DMS53 (cell line): Measurements from ENCODE around the gene HYI.
"Not testable (repeated sequence)": the region's sequence is repeated elsewhere in the genome, so short reads cannot be mapped to it uniquely, and the experiment has no call there.

Experiments used
- DNase-seq: peaks from one replicate; lab custom pipeline; 2025; lab: John Stamatoyannopoulos, UW

The HYI gene

GRCh38 chr1:43453442-43454269 is at the start of gene HYI:
HYI (minus strand) TSS chr1:43453931; CDS start chr1:43453793, 138 bp downstream.
- peak; percentile 97 for DNase-seq

- DNase-seq = not testable (repeated sequence)
These were observed 48.1 kb upstream of the HYI start for GRCh38 chr1:43501806-43502205.

GRCh38 chr1:43499898-43500297 is 46.2 kb upstream of the HYI start:
- DNase-seq = no peak

GRCh38 chr1:43495204-43495603 is 41.5 kb upstream of the HYI start:
- DNase-seq = no peak

GRCh38 chr1:43493661-43494450 is 40.1 kb upstream of the HYI start:
- DNase-seq = no peak

GRCh38 chr1:43492826-43493225 is 39.1 kb upstream of the HYI start:
- DNase-seq = no peak

GRCh38 chr1:43491061-43491460 is 37.3 kb upstream of the HYI start:
- DNase-seq = no peak

GRCh38 chr1:43488165-43488564 is 34.4 kb upstream of the HYI start:
- no peak for DNase-seq

GRCh38 chr1:43484367-43484766 is 30.6 kb upstream of the HYI start:
- no peak for DNase-seq

- no peak for DNase-seq
These were observed 28.5 kb upstream of the HYI start for GRCh38 chr1:43482215-43482614.

- DNase-seq = no peak
These were observed 27.8 kb upstream of the HYI start for GRCh38 chr1:43481491-43481890.

- DNase-seq = no peak
These were observed 25.7 kb upstream of the HYI start for GRCh38 chr1:43479414-43479813.

- no peak for DNase-seq
These were observed 24.0 kb upstream of the HYI start for GRCh38 chr1:43477716-43478115.

- DNase-seq = peak; percentile 63
These were observed 22.1 kb upstream of the HYI start for GRCh38 chr1:43475611-43476401.

- DNase-seq = no peak
These were observed 19.7 kb upstream of the HYI start for GRCh38 chr1:43473463-43473862.

- peak; percentile 53 for DNase-seq
These were observed 18.9 kb upstream of the HYI start for GRCh38 chr1:43472463-43473151.

- no peak for DNase-seq
These were observed 18.3 kb upstream of the HYI start for GRCh38 chr1:43472087-43472462.

- no peak for DNase-seq
These were observed 16.2 kb upstream of the HYI start for GRCh38 chr1:43469932-43470331.

GRCh38 chr1:43468414-43468813 is 14.7 kb upstream of the HYI start:
- DNase-seq = no peak

GRCh38 chr1:43466403-43466802 is 12.7 kb upstream of the HYI start:
- DNase-seq = peak; percentile 20

- DNase-seq = no peak
These were observed 11.9 kb upstream of the HYI start for GRCh38 chr1:43465505-43466067.
